Kidney epithelial cell (primary cell): Measurements from ENCODE around the gene DTWD2. TPM values are rescaled to one million over a fixed set of nuclear protein-coding genes. Genes with fewer than 3 reads are reported as not detected.

Experiments used
- DNase-seq: peaks from one replicate; pipeline ENCODE4 v3.0.0-alpha.2; 2010; ENCODE audit warnings: low read depth
- H3K27me3 ChIP-seq: 2 replicates; pipeline ENCODE4 v1.6.0; 2011; ENCODE audit warnings: low read length; ENCODE audit not compliant: control insufficient read depth, insufficient read depth
- H3K36me3 ChIP-seq: 2 replicates; pipeline ENCODE4 v1.5.1; 2011; ENCODE audit warnings: low read length; ENCODE audit not compliant: control insufficient read depth, insufficient read depth
- H3K4me3 ChIP-seq: 2 replicates; pipeline ENCODE4 v1.5.1; 2011; ENCODE audit warnings: low read depth, mild to moderate bottlenecking, control low read depth, low read length
- total RNA-seq: library from RNA; depleted of rRNA; stranded (reverse); fragments of >200 nt; gene quantifications from 2 replicates; pipeline ENCODE4 v1.2.3, GENCODE V29; 2015
- TF ChIP-seq, protein P1 (sequence below): IDR thresholded peaks from 2 replicates; pipeline ENCODE4 v1.5.1; 2011; ENCODE audit warnings: mild to moderate bottlenecking, moderate library complexity, low read length, control low read depth, inconsistent platforms; ENCODE audit not compliant: insufficient read depth, poor library complexity, severe bottlenecking

DTWD2 gene
- total RNA-seq, 1 donor from 2014 or later, result 7.9 TPM

DNA sequence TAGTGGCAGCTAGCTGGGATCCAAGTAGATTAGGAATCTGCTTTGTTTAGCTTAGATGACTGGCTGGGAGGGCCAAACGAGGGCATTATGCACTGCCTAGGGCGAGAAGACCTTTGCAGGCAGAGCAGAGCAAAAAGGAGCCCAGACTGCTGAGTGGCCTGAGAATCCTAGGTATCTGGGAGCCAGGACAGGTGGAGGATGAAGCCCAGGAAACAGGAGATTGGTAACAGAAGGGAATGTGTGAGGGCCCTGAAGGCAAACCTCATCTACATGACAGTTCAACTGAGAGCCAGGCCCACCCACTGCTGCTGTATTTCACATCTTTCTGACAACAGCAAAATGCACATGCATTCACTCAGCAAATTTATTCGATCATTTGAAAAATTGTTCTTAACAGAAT, 192.3 kb downstream of the DTWD2 start:
- no peak for DNase-seq
- Histone ChIP-seq H3K27me3 (no peaks in the 10 kb centered on the region), H3K36me3 (no peaks in the 10 kb centered on the region), H3K4me3 (no peak overlapping the region)
- TF ChIP-seq, protein P1, sequence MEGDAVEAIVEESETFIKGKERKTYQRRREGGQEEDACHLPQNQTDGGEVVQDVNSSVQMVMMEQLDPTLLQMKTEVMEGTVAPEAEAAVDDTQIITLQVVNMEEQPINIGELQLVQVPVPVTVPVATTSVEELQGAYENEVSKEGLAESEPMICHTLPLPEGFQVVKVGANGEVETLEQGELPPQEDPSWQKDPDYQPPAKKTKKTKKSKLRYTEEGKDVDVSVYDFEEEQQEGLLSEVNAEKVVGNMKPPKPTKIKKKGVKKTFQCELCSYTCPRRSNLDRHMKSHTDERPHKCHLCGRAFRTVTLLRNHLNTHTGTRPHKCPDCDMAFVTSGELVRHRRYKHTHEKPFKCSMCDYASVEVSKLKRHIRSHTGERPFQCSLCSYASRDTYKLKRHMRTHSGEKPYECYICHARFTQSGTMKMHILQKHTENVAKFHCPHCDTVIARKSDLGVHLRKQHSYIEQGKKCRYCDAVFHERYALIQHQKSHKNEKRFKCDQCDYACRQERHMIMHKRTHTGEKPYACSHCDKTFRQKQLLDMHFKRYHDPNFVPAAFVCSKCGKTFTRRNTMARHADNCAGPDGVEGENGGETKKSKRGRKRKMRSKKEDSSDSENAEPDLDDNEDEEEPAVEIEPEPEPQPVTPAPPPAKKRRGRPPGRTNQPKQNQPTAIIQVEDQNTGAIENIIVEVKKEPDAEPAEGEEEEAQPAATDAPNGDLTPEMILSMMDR, result no peak

GRCh38 chr5:118794281-118794680, 194.1 kb downstream of the DTWD2 start:
- H3K36me3 ChIP-seq, result no peaks in the 10 kb centered on the region
- H3K27me3 ChIP-seq, result no peaks in the 10 kb centered on the region
- no peak overlapping the region for H3K4me3 ChIP-seq
- DNase-seq, result no peak
- TF ChIP-seq, protein P1, result no peak

GRCh38 chr5:118793652-118794051, 194.7 kb downstream of the DTWD2 start:
- DNase-seq, result no peak
- TF ChIP-seq, protein P1, result no peak
- no peak overlapping the region for H3K4me3 ChIP-seq
- H3K36me3 ChIP-seq, result no peaks in the 10 kb centered on the region
- no peaks in the 10 kb centered on the region for H3K27me3 ChIP-seq

DNA sequence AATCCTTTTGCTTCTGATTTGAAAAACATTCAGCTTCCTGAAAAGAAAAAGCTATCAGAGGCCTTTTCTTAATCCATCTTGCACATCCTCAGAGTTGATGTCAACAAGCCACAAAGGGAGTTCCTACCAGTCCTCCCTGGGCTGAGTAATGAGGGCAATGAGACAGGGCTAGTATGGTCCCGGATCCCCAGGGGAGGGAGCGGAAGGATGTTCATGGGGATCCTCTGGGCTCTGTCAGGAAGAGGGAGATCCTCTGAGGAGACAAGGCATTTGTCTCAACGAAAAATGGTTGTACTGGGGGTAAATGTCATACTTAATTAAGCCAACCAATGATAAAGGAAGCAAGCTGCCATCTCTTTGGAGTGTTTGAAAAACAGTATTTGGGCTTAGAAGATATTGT, 195.3 kb downstream of the DTWD2 start:
- Histone ChIP-seq H3K27me3 (no peaks in the 10 kb centered on the region), H3K4me3 (no peak overlapping the region), H3K36me3 (no peaks in the 10 kb centered on the region)
- DNase-seq, result no peak
- TF ChIP-seq, protein P1, result no peak

DNA sequence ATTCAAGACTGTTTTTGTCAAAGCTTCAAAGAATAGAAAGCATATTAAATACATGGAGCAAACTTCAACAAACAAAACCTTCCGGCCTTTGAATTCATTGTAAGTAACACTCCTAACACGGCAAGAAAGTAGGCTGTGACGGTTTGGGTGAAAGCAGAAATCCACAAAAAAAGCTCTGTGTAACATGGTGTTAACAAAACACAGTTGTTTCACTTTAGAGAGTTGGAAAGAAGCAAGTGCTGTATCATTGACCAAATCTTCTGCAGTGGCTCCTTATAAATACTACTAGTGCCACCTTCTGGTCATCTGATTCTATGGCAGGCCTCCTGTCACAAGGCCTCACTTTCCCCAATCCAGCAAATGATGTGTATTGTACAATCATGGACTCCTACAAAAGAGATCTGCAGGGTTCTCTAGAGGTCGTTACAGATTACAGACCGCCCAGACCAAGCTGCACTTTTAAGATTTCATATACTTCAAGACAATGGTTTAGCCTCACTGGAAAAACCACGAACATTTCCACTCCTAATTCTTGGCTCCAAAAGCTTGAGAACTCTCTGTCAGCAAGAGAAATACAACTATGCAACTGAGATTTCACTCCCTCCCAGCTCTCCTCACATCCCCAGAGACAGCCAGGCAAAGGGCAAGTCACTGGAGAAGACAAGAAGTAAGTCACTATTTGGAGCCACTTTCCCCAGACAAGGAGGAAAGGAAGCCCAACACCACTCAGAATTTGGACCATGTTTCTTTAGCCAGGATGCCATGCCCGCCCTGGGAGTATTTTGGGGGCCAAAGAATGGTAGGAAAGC, 196.2 kb downstream of the DTWD2 start:
- H3K4me3 ChIP-seq, result no peak overlapping the region
- DNase-seq, result peak; percentile 44

More for the DNA sequence above, 196.2 kb downstream of the DTWD2 start:
- no peaks in the 10 kb centered on the region for H3K36me3 ChIP-seq
- no peaks in the 10 kb centered on the region for H3K27me3 ChIP-seq
- TF ChIP-seq, protein P1, result peak; percentile 78
